Ammon's horn (tissue), 1 donor: Measurements from ENCODE around the gene TGFBR1.

Experiments
- DNase-seq: peaks from one replicate; pipeline ENCODE4 v3.0.0-alpha.2; 2016; ENCODE audit warnings: low spot score

The TGFBR1 gene

DNA sequence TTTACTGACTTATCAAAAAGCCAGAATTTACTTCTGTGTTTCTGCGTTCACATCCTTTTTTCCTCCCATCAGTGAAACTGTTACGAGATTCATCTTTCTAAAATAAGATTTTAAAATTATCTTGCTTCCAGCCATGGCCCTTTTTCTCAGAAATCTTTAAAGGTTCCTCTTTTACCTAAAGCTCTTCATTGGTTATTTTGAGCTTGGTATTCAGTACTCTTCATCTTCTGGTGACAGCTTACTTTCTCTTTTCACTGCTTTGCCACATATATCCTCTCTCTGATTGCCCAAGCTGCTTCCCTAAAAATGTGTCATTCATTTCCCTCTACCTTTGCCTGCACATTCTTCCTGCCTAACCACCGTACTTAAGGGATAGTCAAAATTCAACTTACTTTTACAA is 32.3 kb downstream of the TGFBR1 start:
- DNase-seq: peak; percentile 14

- DNase-seq: no peak
Measured at GRCh38 chr9:99137891-99138290, 33.0 kb downstream of the TGFBR1 start.

GRCh38 chr9:99138424-99139284 is 33.7 kb downstream of the TGFBR1 start:
- DNase-seq: peak; percentile 12

GRCh38 chr9:99139868-99140267 is 35.0 kb downstream of the TGFBR1 start:
- DNase-seq: no peak

DNA sequence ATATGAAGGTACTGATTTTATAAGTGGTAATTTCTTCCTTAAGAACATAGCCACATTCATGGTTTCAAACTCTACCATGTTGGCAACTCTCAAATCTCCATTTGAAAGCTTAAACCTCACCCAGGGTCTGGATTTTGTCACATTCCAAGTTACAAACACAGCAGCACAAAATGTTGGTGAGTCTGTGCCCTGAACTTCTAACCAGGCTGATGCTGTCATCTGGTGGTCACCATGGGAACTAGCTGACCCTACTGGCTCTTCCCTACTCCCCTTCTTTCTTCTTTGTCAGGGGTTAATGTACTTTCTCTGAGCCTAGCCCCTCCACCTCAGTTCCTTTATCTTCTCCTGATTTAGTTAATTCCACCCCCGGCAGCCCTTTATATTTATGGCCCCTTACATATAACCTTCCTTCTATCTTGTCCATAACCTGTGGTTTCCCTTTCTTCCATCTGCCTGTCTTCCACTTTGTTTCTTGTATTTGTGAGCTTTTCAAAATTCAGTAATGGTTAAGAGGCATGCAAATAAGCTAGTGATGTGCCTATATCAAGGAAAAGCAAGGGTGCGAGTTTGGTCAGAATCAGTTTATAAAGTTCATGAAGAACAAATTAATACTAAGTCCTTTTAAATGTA is 35.9 kb downstream of the TGFBR1 start:
- DNase-seq: peak; percentile 74

DNA sequence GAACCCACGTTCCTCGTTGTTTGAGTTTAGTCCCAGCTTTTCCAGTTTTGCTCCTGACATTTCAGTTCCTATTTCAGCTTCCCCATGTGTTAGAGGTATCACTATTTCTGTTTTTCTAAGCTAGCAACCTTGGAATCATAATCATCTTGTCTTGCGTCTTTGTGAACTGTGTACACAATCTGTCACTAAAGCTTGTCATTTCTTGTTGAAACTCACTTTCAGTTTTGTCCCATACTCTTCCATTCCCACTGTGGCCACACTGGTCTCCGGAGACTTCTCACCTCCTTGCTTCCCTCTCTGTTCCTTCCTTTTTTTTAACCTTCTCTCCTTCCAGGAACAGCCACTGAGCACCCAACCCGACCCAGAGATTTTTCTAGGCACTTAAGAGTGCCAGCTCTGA is 36.9 kb downstream of the TGFBR1 start:
- no peak for DNase-seq

DNA sequence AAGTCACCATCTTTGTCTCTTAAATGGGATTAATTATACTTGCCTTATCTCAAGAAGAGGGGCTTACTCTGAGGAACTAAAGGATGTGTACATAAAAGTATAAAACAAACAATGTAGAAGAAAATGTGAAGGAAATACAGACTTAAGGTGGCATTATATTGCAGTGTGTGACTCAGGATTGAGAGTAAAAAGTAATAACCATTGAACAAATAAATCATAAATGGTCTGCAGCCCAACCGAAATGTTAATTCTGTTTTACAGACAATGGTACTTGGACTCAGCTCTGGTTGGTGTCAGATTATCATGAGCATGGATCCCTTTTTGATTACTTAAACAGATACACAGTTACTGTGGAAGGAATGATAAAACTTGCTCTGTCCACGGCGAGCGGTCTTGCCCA is 37.4 kb downstream of the TGFBR1 start:
- no peak for DNase-seq

DNA sequence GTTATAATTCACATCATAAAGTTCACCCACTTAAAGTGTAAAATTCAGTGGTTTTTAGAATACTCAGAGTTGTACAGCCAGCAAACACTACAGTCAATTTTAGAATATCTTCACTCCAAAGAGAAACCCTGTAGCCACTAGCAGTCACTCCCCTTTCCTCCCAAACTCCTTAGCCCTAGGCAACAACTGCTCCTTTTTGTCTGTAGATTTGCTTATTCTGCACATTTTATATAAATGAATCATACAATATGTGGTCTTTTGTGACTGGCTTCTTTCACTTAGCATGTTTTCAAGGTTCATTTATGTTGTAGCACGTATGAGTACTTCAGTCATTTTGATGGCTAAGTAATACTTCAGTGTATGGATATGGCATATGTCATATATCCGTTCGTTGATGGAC is 38.7 kb downstream of the TGFBR1 start:
- no peak for DNase-seq

DNA sequence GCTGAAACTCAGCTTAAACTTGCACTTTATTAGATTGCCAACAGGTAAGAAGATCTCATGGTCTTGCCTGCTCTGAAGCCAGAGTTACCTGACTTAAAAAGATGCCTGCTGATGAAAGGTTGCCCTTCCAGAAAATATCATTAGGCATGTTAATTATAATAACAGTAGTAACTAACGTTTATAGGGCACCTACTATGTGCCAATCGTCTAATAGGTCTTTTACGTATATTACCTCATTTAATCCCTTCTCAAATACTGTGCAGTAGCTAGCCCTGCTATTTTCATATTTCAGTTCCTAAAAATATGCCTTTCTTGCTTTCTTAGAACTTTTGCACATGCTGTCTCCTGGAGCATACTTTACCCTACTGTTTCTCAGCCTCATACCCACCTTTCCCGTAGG is 40.1 kb downstream of the TGFBR1 start:
- no peak for DNase-seq

DNA sequence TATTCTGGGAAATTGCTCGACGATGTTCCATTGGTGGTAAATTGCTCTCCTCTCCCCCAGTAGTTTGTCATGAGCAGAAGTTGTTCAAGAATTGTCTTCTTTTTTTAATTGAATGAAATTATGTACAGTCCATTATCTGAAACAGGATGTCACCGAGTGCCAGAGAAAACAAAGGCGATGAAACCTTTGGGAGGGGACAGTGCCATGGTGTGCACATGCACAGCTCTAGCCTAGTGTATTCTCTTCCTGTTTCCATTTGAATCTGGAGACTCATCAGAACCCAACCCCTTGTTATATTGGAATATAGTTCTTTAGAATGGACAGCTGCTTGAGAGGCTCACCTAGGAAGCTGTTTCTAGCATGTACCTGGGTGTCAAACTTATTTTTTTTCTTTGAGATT is 41.7 kb downstream of the TGFBR1 start:
- DNase-seq: no peak

DNA sequence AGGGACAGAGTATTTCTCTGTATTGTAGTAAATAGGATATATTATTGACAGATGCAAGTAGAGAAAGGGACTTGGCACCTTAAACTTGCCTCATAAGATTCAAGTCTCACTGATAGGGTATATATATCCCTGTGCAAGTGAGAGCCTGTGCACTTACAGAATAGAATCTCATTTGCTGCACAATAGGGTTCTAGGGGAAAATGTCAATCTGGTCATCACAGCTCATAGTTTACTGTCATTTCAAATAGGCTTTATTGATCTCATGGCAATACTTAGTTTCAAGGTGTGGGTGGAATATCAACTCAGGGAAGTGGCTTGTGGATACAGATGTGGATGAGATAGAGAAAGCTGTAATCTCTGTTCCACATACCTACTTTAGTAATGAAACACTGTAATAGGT is 42.3 kb downstream of the TGFBR1 start:
- no peak for DNase-seq

DNA sequence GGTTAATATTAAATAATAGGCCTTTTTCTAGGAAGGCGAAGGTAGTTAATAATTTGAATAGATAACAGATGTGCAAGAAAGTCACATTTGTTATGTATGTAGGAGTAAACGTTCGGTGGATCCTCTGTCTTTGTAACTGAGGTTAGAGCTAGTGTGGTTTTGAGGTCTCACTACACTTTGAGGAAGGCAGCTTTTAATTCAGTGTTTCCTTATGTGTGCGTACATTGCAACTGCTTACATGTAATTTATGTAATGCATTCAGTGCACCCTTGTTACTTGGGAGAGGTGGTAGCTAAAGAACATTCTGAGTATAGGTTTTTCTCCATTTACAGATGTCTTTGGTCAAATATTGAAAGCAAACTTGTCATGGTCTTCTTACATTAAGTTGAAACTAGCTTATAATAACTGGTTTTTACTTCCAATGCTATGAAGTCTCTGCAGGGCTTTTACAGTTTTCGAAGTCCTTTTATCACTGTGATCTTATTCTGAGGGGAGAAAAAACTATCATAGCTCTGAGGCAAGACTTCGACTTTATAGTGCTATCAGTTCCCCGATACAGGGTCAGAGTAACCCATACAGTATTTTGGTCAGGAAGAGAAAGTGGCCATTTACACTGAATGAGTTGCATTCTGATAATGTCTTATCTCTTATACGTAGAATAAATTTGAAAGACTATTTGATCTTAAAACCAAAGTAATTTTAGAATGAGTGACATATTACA is 45.7 kb downstream of the TGFBR1 start:
- no peak for DNase-seq

DNA sequence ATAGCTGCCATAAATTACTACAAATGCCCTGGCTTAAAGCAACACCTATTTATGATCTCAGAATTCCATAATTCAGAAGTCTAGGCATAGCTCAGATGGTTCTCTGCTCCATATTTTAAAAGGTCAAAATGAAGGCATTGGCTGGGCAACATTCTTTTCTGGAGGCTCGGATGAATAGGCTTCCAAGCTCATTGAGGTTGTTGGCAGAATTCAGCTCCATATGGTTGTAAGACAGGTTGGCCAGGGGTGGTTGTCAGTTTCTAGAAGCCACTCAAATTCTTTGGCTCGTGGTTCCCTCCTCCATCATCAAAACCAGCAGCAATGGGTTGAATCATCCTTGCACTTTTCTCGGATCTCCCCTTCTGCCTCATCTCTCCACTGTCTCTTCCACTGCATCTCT is 49.4 kb downstream of the TGFBR1 start:
- no peak for DNase-seq

- DNase-seq: no peak
Measured at GRCh38 chr9:99155736-99156135, 50.8 kb downstream of the TGFBR1 start.

GRCh38 chr9:99158629-99159028 is 53.7 kb downstream of the TGFBR1 start:
- DNase-seq: no peak

DNA sequence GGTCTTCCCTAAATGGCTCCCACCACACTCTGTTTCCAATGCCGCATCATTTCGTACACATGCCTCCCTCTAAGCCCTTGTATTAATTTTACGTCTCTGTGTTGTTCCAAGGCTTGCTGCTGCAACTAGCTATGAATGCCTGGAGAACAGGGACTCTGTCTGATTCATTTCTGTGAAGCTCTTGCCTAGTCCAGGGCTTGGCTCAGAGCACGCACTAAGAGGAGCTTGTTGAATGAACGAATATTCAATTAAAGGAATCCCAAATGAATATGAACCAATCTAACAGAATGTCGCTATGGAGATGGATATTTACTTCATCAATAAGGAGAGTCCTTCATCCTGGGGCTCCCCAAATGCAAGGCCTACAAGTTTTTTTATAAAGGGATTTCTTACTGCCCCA is 55.3 kb downstream of the TGFBR1 start:
- no peak for DNase-seq

DNA sequence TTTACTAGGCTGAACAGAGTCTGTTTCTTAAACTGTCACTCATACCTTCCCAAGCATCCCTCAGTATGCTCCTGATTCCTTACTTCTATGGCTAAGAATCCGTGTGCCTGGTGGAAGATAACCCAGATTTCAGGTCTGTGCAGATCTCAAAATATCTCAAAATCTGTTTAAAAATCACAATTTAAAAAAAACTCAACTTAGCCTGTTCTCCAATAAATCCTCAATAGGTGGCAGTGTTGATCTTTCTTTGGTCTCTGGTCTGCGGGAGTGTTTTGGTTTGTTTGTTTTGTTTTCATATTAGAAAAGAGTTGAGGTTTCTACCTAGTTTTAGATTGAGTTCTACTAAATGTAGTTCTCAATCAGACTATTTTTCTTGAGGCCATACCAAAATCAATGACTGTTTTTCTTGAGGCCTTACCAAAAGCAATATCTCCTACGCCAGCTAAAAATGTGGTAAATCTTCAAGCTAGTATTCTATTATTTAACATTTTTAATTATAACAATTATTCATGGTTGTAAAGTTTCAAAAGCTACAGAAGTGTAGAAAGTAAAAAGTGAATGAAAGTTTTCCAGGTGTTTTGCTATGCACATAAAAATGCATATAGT is 57.9 kb downstream of the TGFBR1 start:
- peak; percentile 40 for DNase-seq

- DNase-seq: no peak
Measured at GRCh38 chr9:99166149-99166548, 61.2 kb downstream of the TGFBR1 start.

DNA sequence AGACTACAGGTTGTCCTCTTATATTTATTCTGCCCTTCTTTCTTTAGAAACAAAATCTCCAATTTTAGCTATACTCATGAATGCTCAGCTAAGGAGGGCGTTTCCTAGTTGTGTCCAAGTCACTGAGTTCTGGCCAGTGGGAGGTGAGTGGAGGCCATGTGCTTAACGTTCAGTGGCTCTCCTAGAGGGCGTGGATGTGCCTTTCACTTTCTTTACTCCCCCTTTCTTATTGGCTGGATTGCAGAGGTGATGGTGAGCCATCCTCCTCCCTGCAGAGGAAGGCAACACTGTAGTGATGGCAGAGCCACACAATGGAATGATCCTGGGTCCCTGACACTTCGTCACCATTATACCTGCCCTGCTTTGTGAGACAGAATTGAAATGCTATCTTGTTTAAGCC is 62.2 kb downstream of the TGFBR1 start:
- DNase-seq: no peak

GRCh38 chr9:99167694-99168093 is 62.8 kb downstream of the TGFBR1 start:
- no peak for DNase-seq

- DNase-seq: no peak
Measured at GRCh38 chr9:99169086-99169485, 64.2 kb downstream of the TGFBR1 start.

DNA sequence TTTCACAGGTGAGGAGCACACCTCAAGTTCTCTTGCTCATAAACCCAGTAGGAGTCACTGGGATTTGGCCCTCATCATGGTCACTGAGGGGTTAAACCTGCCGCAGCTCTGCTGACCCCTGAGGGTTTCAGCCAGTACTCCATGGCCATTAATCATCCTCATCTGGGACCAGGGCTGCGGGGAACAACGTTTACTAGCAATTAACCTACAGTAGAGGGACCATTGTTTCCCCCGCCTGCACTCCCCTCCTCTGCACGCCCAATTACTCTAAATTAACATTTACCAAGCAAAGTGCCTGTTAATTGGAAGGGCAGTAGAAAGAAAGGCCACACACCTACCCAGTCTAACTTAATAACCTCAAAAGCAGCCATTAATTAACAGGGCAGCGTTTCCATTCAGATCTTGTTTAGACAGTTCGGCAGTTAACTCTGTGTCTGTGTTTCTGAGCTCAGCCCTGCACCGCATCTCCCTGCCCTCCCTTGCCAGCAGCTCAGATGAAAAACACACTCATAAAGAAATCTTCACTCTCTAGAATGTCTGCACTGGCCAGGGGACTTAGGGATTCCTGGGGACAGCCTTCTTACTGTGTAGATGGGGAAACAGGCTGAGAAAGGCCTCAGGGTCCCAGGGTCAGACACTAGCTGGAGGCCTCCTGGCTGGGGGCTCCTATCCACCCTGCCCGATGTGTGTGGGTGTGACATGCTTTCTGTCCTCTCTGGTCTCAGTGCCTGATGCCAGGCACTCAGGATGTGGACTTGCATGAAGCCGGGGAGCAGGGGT is 65.3 kb downstream of the TGFBR1 start:
- DNase-seq: no peak
